Fibroblast of skin of right quadriceps (primary cell): Measurements from ENCODE around the gene PWWP2B.
A peak's percentile ranks its signal among the peaks of the same experiment; 100 is the strongest.

ENCODE experiments used
- DNase-seq: peaks from one replicate; pipeline ENCODE4 v3.0.0-alpha.2; 2013

PWWP2B gene

DNA sequence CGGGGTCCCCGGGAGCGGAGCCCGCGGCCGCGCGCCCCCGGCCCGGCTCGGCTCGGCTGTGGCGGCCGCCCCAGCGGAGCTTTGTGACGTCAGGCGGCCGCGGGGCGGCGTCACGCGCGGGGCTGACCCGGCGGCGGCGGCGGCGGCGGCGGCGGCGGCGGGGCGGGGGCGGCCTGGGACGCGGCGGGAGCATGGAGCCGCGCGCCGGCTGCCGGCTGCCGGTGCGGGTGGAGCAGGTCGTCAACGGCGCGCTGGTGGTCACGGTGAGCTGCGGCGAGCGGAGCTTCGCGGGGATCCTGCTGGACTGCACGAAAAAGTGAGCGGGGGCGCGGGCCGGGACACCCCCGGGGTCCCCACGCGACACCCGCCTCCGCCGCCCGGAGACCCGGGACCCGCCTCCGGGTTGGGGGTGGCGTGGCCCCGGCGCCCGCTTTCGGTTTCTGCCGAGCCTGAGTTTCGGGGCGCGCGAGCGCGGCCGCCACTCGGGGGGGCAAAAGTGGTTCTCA is at the start of gene PWWP2B:
Gene PWWP2B (plus strand): TSS at position 165 of the 506 bp plus-strand sequence. CDS start 27 bp downstream, at position 192.
- peak; percentile 28 for DNase-seq

DNA sequence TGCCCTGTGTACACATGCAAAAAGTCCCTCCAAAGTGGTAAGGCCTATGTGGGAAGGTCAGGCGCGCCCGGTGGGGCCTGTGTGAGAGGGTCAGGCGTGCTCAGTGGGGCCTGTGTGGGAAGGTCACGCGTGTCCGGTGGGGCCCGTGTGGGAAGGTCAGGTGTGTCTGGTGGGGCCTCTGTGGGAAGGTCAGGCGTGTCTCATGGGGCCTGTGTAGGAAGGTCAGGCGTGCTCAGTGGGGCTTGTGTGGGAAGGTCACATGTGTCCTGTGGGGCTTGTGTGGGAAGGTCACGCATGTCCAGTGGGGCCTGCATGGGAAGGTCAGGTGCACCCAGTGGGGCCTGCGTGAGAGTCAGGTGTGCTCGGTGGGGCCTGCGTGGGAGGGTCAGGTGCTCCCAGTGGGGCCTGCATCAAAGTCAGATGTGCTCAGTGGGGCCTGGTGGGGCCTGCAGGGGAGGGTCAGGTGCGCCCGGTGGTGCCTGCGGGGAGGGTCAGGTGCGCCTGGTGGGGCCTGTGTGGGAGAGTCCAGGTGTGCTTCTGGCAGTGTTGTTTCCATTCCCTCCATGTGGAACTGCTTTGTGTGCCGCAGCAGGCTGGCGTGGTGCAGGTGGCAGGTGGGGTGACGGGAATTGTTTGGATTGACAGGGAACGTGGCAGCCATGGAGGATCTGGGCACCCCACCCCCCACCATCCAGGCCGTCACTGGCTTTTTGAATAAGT is 49.6 kb upstream of the PWWP2B start:
- no peak for DNase-seq

DNA sequence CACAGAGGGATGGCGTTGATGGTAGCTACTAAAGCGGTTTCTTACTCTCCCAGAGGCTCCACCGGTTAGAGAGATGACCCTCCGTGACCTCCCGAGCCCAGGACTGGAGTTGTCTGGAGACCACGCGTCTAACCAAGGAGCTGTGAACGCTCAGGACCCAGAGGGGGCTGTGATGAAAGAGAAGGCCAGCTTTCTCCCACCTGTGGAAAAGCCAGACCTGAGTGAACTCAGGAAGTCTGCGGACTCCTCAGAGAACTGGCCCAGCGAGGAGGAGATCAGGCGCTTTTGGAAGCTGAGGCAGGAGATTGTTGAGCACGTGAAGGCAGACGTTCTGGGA is 49.1 kb upstream of the PWWP2B start:
- DNase-seq: no peak

DNA sequence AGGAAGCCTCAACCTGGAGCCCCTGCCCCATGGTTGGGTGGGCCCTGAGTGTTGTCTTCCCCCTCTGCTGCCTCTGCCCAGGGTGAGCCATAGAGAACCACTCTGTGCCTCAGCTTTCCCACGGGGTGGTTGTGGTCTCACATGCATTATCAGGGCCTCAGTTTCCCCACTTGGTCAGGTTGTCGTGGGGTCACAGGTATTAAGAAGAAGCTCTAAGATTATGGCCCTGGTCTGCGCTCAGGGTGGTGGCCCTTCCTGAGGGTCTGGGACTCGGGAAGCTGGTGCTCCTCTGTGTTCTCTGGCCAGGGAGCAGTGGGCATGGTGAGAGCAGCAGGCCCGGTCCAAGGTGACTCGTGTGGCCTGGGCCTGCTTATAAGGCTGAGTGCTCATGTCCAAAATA is 47.2 kb upstream of the PWWP2B start:
- no peak for DNase-seq

- DNase-seq: no peak
Observed at GRCh38 chr10:132350391-132350790, 46.6 kb upstream of the PWWP2B start.

GRCh38 chr10:132350946-132351345 is 46.1 kb upstream of the PWWP2B start:
- no peak for DNase-seq

- no peak for DNase-seq
Observed at GRCh38 chr10:132351611-132352010, 45.4 kb upstream of the PWWP2B start.

DNA sequence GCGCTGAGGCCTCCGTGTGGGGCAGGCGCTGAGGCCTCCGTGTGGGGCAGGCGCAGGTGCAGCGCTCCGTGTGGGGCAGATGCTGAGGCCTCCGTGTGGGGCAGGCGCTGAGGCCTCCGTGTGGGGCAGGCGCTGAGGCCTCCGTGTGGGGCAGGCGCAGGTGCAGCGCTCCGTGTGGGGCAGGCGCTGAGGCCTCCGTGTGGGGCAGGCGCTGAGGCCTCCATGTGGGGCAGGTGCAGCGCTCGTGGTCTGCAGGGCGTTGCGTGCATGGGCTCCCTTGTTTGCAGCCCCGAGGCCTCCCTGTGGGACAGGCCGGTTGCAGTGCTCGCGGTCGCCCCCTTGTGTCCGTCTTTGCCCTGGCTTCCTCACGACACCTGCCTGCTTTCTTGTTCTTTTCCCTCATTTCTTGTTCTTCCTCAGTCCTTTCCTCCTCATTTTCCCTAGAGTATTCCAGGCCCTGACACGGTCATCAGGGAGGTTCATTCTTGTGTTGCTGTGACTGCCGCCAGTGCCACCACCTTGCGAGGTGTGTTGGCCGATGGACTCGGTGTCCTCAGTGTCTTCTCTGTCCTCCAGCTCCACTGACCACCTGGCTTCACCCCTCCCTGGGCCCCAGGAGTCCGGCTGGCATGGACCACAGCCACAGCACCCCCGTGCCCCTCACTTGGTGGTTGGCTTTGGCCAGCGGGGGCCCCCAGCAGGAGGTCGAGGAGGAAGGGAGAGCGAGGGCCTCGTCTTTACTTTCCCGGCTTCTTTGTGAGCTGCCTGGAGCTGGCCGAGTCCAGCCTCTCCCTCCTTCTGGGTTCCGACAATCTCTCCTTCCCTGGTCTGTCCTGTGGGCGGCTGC is 44.3 kb upstream of the PWWP2B start:
- peak; percentile 31 for DNase-seq

GRCh38 chr10:132353456-132354355 is 43.3 kb upstream of the PWWP2B start:
- DNase-seq: no peak

- DNase-seq: no peak
Observed at GRCh38 chr10:132354356-132355094, 42.5 kb upstream of the PWWP2B start.

GRCh38 chr10:132355297-132355696 is 41.7 kb upstream of the PWWP2B start:
- no peak for DNase-seq

DNA sequence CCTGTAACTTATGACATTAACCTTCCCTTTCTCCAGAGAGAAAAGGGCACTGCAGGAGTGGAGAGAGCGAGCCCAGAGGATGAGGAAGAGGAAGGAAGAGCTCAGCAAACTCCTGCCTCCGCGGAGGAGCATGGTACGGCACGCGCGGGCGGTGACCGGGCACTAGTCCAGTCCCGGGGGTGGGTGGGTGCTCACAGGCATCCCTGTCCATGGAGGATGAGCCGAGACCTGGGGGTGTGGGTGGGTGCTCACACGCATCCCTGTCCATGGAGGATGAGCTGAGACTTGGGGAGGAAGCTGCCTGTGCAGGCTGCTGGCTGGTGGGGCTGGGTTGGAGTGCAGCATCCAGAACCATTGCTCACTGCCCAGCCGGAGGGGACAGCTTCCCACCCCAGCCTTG is 41.2 kb upstream of the PWWP2B start:
- DNase-seq: no peak

DNA sequence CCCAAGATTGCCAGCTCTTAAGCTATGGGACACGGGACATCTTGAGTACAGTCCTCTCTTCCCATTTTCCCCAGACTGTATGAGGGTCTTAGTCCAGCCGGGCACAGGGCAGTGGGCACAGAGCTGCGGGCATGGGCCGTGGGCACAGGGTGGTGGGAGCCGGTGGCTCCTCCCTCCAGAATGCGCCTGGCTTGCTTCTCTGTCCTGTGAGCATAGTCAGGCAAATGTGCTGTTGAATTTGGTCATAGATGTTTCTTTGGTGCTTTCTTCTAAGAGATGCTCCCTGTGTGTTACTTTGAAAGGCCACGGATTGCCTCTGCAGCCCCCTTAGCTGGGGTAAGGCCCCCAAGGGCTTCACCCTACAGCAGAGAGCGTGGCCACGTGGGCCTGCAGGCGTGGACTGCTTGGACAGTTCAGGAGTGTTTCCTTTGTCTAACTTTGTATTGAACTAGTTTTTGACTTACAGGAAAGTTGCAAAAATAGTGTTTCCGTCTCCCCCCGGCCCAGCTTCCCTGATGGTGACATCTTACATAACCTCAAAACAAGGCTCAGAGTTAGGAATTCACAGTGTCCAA is 40.3 kb upstream of the PWWP2B start:
- DNase-seq: no peak

DNA sequence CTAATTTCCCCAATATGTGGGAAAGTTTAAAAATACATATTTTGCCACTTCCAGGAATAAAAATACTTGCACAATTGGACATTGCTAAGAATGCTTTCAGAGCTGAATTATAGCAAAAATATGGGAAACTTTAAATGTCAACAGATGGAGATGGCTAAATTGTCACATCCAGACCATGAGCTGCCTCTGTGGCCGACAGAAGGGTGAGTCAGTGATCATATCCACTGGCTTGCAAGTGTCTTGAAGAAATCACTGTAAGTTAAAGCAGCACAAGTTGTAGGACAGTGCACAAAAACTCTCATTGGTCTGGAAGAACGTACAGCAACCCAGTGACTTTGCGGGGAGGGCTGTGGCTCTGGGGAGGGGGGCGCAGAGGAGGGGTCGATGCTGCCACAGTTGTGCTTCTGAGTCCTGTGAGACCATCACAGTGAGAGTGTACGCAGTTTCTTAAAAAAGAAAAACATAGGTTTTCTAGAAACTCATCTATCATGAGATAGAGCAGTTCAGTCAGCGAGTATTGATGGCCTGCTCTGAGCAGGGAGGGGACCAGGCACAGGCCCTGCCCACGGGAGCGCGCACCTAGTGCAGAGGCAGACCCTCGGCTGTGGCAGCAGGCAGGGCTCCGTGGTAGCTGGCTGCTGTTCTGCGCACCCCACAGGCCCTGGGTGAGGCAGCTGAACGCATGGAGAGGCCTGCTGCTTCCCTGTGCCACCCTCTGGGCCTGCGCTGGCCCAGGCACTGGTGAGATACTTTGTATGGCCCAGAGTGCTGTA is 39.5 kb upstream of the PWWP2B start:
- DNase-seq: no peak

DNA sequence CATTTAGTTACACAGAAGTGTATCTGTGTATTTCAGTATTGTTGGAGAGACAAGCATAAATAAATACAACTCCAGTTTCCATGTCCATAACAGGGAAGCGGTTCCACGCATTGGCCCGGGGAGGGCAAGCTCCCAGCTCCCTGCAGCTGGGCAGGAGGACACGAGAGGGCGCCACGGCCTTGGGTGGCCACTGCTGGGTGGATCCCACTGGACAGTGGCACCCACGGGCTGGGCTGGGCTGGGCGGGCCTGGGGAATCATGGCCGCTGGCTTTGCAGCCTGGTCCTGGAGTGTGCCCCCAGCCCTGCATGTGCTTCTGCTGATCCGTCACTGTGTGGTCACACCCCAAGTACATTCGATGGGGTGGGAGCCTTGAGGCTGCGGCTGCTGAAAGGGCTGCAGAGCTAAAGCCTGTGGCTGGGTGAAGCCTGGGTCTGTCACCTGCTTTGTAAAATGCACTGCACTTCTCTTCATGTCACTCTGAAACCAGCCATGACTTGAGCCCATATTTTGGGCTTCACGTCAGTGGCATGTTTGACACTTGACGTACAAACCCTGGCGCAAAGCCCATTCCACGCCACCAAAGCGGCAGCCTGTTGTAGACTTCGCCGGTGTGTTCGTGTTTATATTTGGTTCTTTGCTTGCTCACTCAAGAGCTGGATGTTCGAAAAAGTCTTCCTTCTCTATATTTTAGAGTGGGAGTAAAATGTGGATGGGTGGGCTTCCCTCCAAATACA is 37.5 kb upstream of the PWWP2B start:
- no peak for DNase-seq

GRCh38 chr10:132360766-132361447 is 36.1 kb upstream of the PWWP2B start:
- DNase-seq: no peak

DNA sequence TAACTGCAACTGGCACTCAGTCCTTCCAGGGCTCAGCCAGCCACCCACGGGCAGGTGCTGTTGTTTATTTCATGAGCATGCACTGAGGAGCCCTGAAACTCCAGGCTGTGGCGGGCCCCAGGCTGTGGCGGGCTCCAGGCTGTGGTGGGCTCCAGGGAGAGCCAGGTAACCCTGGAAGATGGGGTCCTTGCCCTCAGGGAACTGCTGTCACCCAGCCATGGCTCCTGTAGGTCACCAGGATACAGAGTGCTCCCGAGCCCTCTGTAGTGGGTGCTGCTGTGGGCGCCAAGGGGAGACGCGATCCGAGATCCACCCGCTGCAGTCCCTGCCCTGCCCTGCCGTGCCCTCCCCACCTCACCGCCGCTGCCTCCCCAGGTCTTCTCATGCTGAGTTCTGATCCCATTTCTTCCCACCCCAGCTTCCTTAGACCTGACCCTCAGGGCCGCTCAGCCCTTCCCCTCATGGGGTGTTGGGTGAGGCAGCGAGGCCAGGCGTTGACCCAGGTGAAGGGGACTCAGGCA is 35.4 kb upstream of the PWWP2B start:
- DNase-seq: no peak

DNA sequence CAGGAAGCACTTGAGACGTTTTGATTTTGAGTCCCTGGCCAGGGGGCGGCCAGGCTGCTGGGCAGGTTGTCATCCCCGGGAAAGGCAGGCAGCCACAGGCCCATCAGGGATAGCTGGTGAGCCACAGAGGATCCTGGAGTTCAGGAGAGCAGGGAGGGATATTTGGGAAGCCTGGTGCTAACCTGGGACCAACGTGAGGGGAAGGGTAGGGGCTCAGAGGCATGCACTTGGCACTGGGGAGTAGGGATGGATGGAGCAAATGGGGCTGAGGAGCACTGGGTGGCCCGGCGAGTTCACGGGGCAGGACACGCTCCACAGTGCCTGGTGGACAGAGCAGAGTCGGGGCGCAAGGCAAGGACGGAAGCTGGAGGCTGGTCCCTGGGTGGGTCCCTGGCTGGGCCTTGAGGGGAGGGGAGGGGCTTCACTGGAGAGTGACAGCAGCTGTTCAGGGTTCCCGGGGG is 34.8 kb upstream of the PWWP2B start:
- no peak for DNase-seq

GRCh38 chr10:132363376-132363775 is 33.6 kb upstream of the PWWP2B start:
- no peak for DNase-seq
